HepG2 (cell line): ENCODE data around the gene TM4SF4. TPM values are rescaled to one million over a fixed set of nuclear protein-coding genes. Genes with fewer than 3 reads are reported as not detected.

Experiments used
- ARID4A ChIP-seq: sonication (generic); formaldehyde crosslinking; IDR thresholded peaks from 2 replicates; pipeline ENCODE4 v1.5.0; 2020; ENCODE audit warnings: mild to moderate bottlenecking, missing genetic modification reagents, borderline replicate concordance
- CEBPZ ChIP-seq: IDR thresholded peaks from 2 replicates; pipeline ENCODE4 v1.6.1; 2012; ENCODE audit warnings: low read length, improper control_type of control experiment
- CREB1 ChIP-seq, 2 experiments: fragments of 450-650 bp in 1 of 2; IDR thresholded peaks; 2 replicates each; pipeline ENCODE4 v1.6.1; 2016 to 2017; ENCODE audit warnings: control low read depth in 1 of 2, mild to moderate bottlenecking in 1 of 2, missing compliant biosample characterization in 1 of 2, missing genetic modification characterization in 1 of 2
- HOXA7 ChIP-seq: sonication (generic); formaldehyde crosslinking; IDR thresholded peaks from 2 replicates; pipeline ENCODE4 v1.8.1; 2022; ENCODE audit warnings: mild to moderate bottlenecking, missing genetic modification reagents, moderate library complexity
- NFYB ChIP-seq: sonication (generic); formaldehyde crosslinking; IDR thresholded peaks from 2 replicates; pipeline ENCODE4 v1.4.0; 2020; ENCODE audit warnings: missing genetic modification reagents
- RBAK ChIP-seq: sonication (generic); formaldehyde crosslinking; IDR thresholded peaks from 2 replicates; pipeline ENCODE4 v1.5.1; 2020; ENCODE audit warnings: mild to moderate bottlenecking, missing genetic modification reagents
- RFX5 ChIP-seq: IDR thresholded peaks from 2 replicates; pipeline ENCODE4 v1.6.1; 2011; ENCODE audit warnings: low read depth, low read length, improper control_type of control experiment
- SCMH1 ChIP-seq: sonication (generic); formaldehyde crosslinking; IDR thresholded peaks from 2 replicates; pipeline ENCODE4 v1.9.0; 2021; ENCODE audit warnings: missing genetic modification reagents, mild to moderate bottlenecking, borderline replicate concordance
- SMAD1 ChIP-seq: sonication (generic); formaldehyde crosslinking; IDR thresholded peaks from 2 replicates; pipeline ENCODE4 v1.4.0; 2020; ENCODE audit warnings: missing genetic modification reagents, low read depth, mild to moderate bottlenecking, borderline replicate concordance
- TFAP4 ChIP-seq: sonication (generic); IDR thresholded peaks from 2 replicates; pipeline ENCODE4 v1.6.1; 2016; ENCODE audit warnings: low read depth, borderline replicate concordance
- ZNF225 ChIP-seq: sonication (generic); formaldehyde crosslinking; IDR thresholded peaks from 2 replicates; pipeline ENCODE4 v1.4.0; 2020; ENCODE audit warnings: mild to moderate bottlenecking, missing genetic modification reagents
- ZNF280B ChIP-seq: sonication (generic); formaldehyde crosslinking; IDR thresholded peaks from 2 replicates; pipeline ENCODE4 v1.5.0; 2020; ENCODE audit warnings: missing genetic modification reagents, mild to moderate bottlenecking, borderline replicate concordance
- ZNF34 ChIP-seq: sonication (generic); formaldehyde crosslinking; IDR thresholded peaks from 2 replicates; pipeline ENCODE4 v1.4.0; 2020; ENCODE audit warnings: mild to moderate bottlenecking, missing genetic modification reagents, borderline replicate concordance
- ZNF549 ChIP-seq: sonication (generic); formaldehyde crosslinking; IDR thresholded peaks from 2 replicates; pipeline ENCODE4 v1.5.0; 2020; ENCODE audit warnings: missing genetic modification reagents
- ZNF567 ChIP-seq: sonication (generic); formaldehyde crosslinking; IDR thresholded peaks from 2 replicates; pipeline ENCODE4 v1.8.1; 2023; ENCODE audit warnings: mild to moderate bottlenecking, missing genetic modification reagents, borderline replicate concordance
- ZNF768 ChIP-seq: sonication (generic); formaldehyde crosslinking; IDR thresholded peaks from 2 replicates; pipeline ENCODE4 v1.4.0; 2020; ENCODE audit warnings: missing genetic modification reagents
- polyA plus RNA-seq, 8 experiments: library from polyadenylated mRNA; depleted of rRNA in 3 of 8; stranded (reverse) in 7 of 8; unstranded in 1 of 8; fragments of >200 nt; fragmentation: Illumina TruSeq in 4 of 8; extraction: Trizol in 4 of 8; gene quantifications; 2 replicates each; pipeline versions ENCODE4 v1.2.1 to v1.2.3, GENCODE V29; 2011 to 2016; ENCODE audit warnings: low read depth in 4 of 8, missing spikeins in 1 of 8, mixed read lengths in 1 of 8; ENCODE audit not compliant: insufficient read depth in 1 of 8
- total RNA-seq, 5 experiments: library from RNA; depleted of rRNA; stranded (reverse); fragments of >200 nt; fragmentation: Illumina TruSeq; extraction: Trizol; gene quantifications; 2 replicates each; pipeline ENCODE4 v1.2.3, GENCODE V29; 2016; ENCODE audit warnings: low read depth in 1 of 5

The TM4SF4 gene
- total and polyA plus RNA-seq, 2 of the 13 experiments (the other 11 are each of a cell fraction or from before 2014, with no cell fraction given) = 0.63 to 0.95 TPM

- no peak for TF ChIP-seq CEBPZ
- TF ChIP-seq ZNF567 (CRISPR knock-in tag) = no peak
- TF ChIP-seq SMAD1 (CRISPR knock-in tag) = 0 out of 2 replicates have a peak, but pooled peaks have one; percentile 42
- TF ChIP-seq TFAP4 = peak; percentile 88
- peak; percentile 61; the same call in 1 of the 2 replicates for TF ChIP-seq ARID4A (CRISPR knock-in tag)
- TF ChIP-seq ZNF549 (CRISPR knock-in tag) = 0 out of 2 replicates have a peak, but pooled peaks have one; percentile 56
- TF ChIP-seq RBAK (CRISPR knock-in tag) = 0 out of 2 replicates have a peak, but pooled peaks have one; percentile 36
- no peak for TF ChIP-seq CREB1 (IDR thresholded peaks at IDR 0.05)
- no peak for TF ChIP-seq CREB1 (CRISPR knock-in tag; IDR thresholded peaks at IDR 0.05)
- no peak for TF ChIP-seq ZNF768
- TF ChIP-seq RFX5 = no peak
- no peak for TF ChIP-seq NFYB (CRISPR knock-in tag)
- no peak for TF ChIP-seq ZNF34
- TF ChIP-seq ZNF225 = no peak
- TF ChIP-seq HOXA7 (CRISPR knock-in tag) = no peak
- no peak; the same call in 1 of the 2 replicates for TF ChIP-seq ZNF280B (CRISPR knock-in tag)
- TF ChIP-seq SCMH1 = no peak
Measured at GRCh38 chr3:149493315-149494021, 19.0 kb downstream of the TM4SF4 start (continued).
